ENCODE measurements around the gene ANK3. TPM values are rescaled to one million over a fixed set of nuclear protein-coding genes. Genes with fewer than 3 reads are reported as not detected.

Gene ANK3
- 8.5 and 40.4 TPM in 2 replicates for total RNA-seq

GRCh38 chr10:60389413-60390025 is at the start of gene ANK3:
TSS of gene ANK3 (minus strand) at chr10:60389875. CDS start at chr10:60389538, 337 bp downstream.

Measured in nasal cavity respiratory epithelium epithelial cell of viscerocranial mucosa (primary cell).